HG02642 (cell line): Measurements from ENCODE around the gene GPR143.
"Not testable (repeated sequence)": the region's sequence is repeated elsewhere in the genome, so short reads cannot be mapped to it uniquely, and the experiment has no call there.

ENCODE experiments used
- ATAC-seq: cut with Tn5 transposase; IDR thresholded peaks from one replicate; pipeline ENCODE4 v1.9.1; 2021; ENCODE audit warnings: mild to moderate bottlenecking; ENCODE audit not compliant: unreplicated experiment, poor library complexity

Gene GPR143

GRCh38 chrX:9765737-9766097 is at the start of gene GPR143:
GPR143 (minus strand) TSS chrX:9765847; CDS start chrX:9765817, 30 bp downstream.
- ATAC-seq, result no peak

- not testable (repeated sequence) for ATAC-seq
These were observed 45.4 kb upstream of the GPR143 start for GRCh38 chrX:9811086-9811485.

GRCh38 chrX:9809876-9810275 is 44.2 kb upstream of the GPR143 start:
- not testable (repeated sequence) for ATAC-seq

DNA sequence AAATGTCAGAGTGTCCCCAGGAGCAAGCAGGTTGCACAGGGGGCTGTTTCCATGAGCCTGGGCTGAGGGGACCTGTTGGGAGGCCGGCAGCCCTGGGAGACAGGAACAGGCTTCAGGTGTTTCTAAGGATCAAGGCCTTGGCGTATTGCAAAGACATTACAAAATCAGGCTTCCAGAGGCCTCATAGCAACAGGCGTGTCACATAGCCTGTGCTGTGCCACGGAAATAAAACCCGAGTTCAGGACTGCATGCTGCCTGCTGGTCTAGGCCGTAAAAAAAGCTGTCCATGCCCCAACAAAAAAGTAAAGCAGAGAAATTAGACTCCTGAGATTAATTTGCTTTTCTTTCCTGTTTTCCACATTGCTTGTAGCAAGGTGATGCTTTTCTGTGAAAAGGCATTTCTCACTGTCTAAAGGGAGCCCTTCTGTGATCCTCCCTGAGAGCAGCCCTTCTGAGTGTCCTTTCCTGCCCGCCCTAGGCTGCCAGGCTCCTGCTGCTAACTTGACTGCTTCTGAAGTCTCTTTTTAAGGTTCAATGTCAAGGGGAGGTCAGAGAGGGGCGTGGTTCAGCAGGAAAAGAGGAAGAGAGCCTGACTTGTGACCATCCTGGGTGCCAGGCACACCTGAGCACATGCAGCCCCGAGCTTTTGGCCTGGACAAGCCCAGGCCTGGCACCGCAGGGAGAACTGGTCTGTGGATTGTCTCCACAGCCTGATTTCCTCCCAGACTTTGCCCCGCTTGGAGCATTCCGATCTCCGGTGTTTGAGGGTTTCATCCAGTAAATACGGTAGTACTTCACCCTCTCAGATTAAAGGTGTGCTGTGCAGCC is 41.9 kb upstream of the GPR143 start:
- ATAC-seq, result no peak

DNA sequence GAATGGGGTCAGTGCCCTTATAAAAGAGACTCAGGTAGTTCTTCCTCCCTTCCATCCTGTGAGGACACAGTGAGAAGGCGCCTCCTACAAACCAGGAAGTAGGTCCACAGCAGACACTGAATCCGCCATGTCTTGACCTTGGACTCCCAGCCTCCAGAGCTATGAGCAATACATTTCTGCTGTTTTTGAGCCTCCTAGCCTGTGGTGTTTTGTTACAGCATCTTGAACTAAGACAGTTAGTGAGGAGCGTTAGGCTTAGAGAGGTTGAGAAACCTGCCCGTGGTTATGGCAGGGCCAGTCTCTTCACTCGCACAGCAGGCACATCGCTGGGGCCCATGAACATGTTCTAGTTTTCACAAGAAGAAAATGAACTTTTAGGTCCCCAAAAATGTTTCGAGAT is 40.3 kb upstream of the GPR143 start:
- no peak for ATAC-seq

GRCh38 chrX:9804444-9804843 is 38.8 kb upstream of the GPR143 start:
- no peak for ATAC-seq

DNA sequence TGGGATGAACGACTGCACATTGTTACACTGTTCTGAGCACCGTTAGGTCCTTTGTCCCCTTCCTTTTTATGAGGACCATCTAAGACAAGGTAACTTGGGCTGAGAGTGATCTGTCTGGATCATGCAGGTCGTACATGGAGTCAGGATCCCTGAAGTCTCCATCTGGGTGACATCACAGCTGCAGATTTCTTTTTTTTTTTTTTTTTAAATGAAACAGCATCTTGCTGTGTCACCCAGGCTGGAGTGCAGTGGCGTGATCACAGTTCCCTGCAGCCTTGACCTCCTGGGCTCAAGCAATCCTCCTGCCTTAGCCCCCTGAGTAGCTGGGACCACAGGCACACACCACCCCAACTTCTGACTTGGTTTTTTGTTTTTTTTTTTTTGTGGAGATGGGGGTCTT is 37.1 kb upstream of the GPR143 start:
- no peak for ATAC-seq

DNA sequence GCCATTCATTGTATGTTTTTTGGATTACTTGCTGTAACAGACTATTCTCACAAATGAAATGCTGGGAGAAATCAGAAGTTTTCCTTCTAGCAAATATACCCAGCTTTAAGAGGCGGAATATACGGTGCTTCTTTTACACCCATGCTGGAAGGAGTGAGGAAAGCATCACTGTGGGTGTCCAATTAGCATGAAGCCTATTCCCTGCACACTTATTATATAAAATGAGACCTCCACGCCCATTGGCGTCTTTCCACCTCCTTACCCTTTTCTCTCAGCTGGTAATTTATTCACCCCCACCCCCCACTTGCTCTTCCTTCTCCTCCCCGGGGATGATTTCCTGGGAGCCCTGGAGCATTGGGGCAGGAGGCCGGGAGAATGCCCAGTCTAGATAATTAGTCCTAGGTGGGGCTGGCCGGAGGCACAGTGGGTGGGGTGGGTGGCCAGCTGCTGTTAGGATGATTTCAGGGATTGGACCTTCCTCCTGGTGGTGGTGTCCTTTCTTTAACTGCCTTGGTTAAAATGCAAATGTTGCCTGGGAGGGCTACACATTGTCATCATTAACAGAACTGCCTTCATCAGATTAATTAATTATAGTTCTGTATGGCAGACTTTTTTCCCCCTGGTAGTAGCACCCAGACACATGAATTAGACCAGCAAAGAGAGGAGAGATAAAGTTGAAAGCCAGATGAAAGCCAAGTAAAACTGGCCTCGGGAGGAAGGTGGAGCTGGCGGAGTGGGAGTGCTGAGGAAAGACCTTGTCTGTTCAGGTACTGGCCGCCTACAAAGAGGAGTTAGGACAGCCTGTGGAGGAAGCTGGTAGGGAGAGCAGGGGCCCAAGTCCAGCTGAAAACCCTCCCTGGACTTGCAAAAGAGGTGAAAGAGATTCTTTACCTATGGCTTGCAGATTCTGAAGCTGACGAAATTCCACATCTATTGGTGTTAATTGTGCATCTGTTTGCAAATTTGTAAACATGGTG is 32.0 kb upstream of the GPR143 start:
- no peak for ATAC-seq

GRCh38 chrX:9794495-9794894 is 28.8 kb upstream of the GPR143 start:
- ATAC-seq, result no peak

DNA sequence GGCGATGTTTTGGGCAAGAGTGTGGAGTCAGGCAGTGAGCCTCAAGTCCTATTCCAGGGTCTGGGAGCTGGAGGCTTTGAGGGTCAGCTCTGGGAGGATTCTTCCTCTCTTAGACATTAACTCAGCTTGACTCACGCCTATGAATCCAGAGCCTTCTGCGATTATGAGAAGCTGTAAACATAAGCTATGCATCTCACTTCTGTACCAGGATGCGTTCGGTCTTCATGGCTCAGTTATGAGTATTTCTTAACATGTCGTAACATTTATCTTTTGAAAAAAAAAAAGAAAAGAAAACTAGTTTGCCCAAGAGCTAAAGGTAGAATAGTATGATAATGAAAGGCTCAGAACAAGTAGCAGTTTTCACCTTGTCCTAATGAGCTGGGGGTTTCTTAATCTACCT is 25.2 kb upstream of the GPR143 start:
- no peak for ATAC-seq

DNA sequence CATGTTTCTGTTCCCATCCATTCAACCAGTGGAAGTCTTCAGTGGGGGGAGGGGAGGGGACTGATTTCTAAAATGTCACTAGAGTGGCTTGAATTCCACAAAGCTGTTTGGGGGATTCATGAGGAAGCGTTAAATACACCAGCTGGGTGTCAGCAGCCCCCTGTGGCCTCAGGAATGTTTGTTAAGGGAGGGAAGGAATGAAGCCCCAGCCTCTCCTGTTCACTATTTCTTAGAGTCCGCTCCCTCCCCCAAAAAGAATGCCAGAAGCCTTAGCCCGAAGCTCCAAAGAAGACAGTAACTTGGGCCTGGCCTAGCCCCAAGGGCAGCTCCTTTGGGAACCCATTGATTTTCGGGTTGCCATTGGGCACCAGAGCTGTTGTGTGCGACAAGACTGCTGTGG is 23.9 kb upstream of the GPR143 start:
- no peak for ATAC-seq

DNA sequence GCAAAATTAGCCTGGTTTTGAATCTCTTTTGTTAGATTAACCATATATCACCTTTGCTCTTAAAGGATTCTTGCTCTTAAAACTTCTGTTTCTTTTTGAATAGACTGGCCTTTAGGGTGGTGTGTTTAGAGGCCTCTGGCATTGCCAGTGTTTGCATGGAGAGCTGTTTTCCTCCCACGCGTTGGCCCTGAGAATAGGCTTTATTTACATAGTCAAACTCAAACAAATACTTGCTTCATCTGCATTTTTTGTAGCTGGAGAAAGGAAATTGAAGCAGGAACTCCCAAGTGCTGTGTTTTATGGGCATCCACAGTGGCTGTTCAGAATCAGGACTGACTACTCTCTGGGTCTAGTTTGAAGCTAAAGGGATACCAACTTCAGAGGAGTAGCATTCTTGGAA is 23.3 kb upstream of the GPR143 start:
- no peak for ATAC-seq

- no peak for ATAC-seq
These were observed 21.4 kb upstream of the GPR143 start for GRCh38 chrX:9786798-9787635.

DNA sequence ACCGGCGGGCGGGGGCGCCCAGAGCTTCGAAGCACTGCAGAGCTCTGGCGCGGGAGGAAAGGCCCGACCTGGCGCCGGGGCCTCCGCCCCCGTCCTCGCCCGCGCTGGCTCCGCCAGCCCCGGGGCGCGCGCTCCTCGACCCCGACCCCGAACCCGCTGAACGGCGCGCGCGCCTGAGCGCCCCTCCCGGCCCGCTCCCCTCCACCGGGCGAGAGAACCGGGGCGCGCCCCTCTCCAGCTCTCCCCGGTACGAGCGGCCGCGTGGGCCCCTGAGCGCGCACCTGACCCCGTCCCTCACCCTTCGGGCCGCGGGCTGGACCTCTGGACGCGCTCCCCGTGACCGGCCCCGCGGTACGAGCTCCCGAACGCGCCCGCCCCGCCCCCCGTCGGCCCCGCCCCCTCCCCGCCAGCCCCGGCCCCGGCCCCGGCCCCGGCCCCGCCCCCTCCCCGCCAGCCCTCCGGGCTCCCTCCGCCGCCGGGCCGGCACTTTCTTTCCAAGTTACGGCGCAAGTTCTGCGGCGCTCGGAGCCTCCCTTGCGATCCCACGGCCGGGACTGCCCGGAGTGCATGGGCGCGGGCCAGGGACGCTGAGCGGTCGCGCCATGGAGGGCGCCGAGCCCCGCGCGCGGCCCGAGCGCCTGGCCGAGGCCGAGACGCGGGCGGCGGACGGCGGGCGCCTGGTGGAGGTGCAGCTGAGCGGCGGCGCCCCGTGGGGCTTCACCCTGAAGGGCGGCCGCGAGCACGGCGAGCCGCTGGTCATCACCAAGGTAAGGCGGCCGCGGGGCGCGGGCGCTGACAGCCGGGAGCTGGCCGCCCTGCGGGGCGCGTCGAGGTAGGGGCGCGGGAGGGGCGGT is 20.5 kb upstream of the GPR143 start, which contains the start of gene SHROOM2:
TSS of gene SHROOM2 (plus strand) at position 486 of the 854 bp plus-strand sequence. CDS start at position 603, 117 bp downstream.
- ATAC-seq, result no peak

- ATAC-seq, result no peak
These were observed 19.8 kb upstream of the GPR143 start for GRCh38 chrX:9785254-9785943.

GRCh38 chrX:9784332-9784731 is 18.7 kb upstream of the GPR143 start:
- no peak for ATAC-seq

- no peak for ATAC-seq
These were observed 16.3 kb upstream of the GPR143 start for GRCh38 chrX:9781941-9782340.

DNA sequence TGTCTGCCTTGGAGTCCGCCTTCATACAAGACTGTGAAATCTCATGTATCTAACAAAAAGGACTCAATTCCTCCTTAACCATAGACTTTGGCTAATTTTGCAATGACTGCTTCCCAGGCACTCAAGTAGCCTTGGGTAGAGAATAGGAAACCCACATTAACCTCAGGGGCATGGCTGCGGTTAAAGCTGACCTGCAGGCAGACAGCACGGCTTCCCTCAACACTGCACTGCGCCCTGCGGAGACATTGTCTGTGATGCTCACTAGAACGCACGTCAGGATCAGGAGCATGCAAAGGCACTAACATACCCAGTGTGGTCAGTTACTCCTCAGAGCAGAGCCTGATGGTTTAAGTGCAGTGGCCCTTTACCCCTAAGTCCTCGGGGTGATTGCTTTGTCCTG is 10.3 kb upstream of the GPR143 start:
- ATAC-seq, result no peak

DNA sequence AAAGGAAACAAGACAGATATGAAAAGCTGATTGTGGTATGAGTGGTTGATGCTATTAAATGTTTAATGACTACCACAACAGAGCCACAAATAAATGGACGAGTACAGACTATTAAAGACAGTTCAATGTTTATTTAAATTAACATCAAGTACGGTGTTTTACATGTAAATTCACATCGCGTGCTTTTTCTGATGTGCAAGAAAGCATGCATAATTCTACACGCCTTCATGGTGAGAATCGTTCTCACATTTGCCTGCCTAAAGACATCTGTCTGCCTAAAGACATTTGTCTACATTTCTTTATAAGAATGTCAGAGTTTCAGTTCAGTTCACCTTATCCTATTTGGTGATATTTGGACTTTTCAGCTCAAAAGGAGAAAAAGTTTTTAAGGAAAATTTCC is 7.3 kb upstream of the GPR143 start:
- ATAC-seq, result no peak
